Adrenal gland (tissue), 5 donors: Measurements from ENCODE around the gene PDE4C.

Experiments used
- CTCF ChIP-seq, 6 experiments: fragments of 450-650 bp in 4 of 6; fragments of 200-600 bp in 2 of 6; sonication (generic) in 1 of 6; IDR thresholded peaks; 1 replicate in 5 of 6; 2 replicates in 1 of 6; pipeline versions ENCODE4 v1.5.1 to v1.8.0; 2016 to 2021; ENCODE audit warnings: antibody characterized with exemption in 6 of 6, mild to moderate bottlenecking in 2 of 6, moderate library complexity in 1 of 6
- POLR2A ChIP-seq, 2 donors: fragments of 450-650 bp; IDR thresholded peaks; one replicate each; pipeline ENCODE4 v1.6.1; 2017; ENCODE audit warnings: antibody characterized with exemption in 2 of 2, mild to moderate bottlenecking in 2 of 2, moderate library complexity in 1 of 2
- donor health status: DM: no; HTN: no; CAD: no.

DNA sequence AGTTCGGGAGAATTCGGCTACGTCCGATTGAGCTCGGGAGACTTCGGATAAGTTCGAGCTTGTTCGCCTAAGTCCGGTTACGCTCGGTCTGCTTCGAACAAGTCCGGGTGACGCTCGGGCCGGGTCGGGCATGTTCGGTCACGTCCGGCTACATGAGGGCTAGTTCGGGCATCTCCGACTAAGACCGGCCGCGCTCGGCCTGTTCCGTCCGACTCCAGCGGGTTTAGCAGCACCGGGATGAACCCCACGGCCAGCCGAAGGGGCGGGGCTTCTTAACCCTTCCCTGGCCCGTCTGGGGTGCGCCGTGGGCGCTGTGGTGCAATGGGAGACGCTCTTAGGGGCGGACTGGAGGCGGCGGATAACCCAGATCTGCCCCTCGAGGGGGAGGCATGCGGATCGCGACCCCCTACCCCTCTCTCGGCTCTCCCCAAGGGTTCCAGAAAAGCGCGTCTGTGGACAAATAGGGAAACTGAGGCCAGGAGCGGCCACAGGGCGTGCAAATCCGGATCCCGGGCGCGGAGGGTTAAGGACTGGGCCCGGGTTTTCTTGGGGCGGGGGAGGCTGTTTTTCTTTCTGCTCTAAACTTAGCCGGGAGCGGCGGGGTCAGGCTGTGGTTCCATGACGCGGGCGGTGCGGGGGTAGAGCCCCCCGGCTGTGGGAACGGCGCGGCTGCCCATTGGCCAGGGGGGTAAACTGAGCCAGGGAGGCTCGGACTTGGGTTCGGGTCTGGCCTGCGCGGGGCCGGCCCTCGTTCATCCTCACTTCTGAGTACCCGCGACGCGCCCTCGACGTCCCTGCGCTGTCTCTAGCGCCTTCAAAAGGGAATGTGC lies 1.5 kb downstream of the PDE4C start:
- no peak for TF ChIP-seq CTCF (IDR thresholded peaks at IDR 0.05)
- no peak for TF ChIP-seq POLR2A (IDR thresholded peaks at IDR 0.05)
